SK-N-MC (cell line): ENCODE results near the gene GALNT7.
A peak's percentile ranks its signal among the peaks of the same experiment; 100 is the strongest.

Experiments used
- DNase-seq: peaks from one replicate; pipeline ENCODE4 v3.0.0-alpha.2; 2011; ENCODE audit warnings: low read depth, low spot score
- H3K27ac ChIP-seq: fragments of 200-600 bp; sonication (generic); 2 replicates; pipeline ENCODE4 v1.5.1; 2016; ENCODE audit warnings: mixed run types
- H3K36me3 ChIP-seq: fragments of 200-600 bp; sonication (generic); 2 replicates; pipeline ENCODE4 v1.6.1; 2017; ENCODE audit warnings: antibody characterized with exemption, low read length, mixed read lengths; ENCODE audit not compliant: insufficient read depth
- H3K4me3 ChIP-seq: fragments of 200-600 bp; sonication (generic); 2 replicates; pipeline ENCODE4 v1.5.1; 2016
- H3K9ac ChIP-seq: fragments of 200-600 bp; sonication (generic); 2 replicates; pipeline ENCODE4 v1.8.0; 2017; ENCODE audit warnings: mixed run types, mixed read lengths; ENCODE audit not compliant: insufficient read length
- H3K9me3 ChIP-seq: fragments of 200-600 bp; sonication (generic); 2 replicates; pipeline ENCODE4 v1.6.1; 2017; ENCODE audit warnings: low read depth, mild to moderate bottlenecking, antibody characterized with exemption, low read length, moderate library complexity, mixed read lengths
- EZH2 ChIP-seq: fragments of 200-600 bp; sonication (generic); IDR thresholded peaks from one replicate; pipeline ENCODE4 v1.6.1; 2017; ENCODE audit warnings: antibody characterized with exemption
- FOXP2 ChIP-seq: optimal IDR thresholded peaks from 2 replicates; pipeline ENCODE3; 2011; ENCODE audit warnings: mild to moderate bottlenecking, moderate library complexity; ENCODE audit not compliant: insufficient read depth; ENCODE audit errors: extremely low read length, control extremely low read depth
- POLR2AphosphoS5 ChIP-seq: IDR thresholded peaks from 2 replicates; pipeline ENCODE4 v1.6.1; 2012; ENCODE audit warnings: mild to moderate bottlenecking, low read depth, low read length, borderline replicate concordance

GALNT7 gene

GRCh38 chr4:173318240-173318639 lies 149.6 kb downstream of the GALNT7 start:
- Histone ChIP-seq H3K4me3 (no peak overlapping the region), H3K36me3 (peaks cover 44% of the 10 kb centered on the region), H3K27ac (peak overlapping the region; percentile 59), H3K9ac (no peak overlapping the region), H3K9me3 (no peaks in the 10 kb centered on the region)
- TF ChIP-seq EZH2: no peak
- TF ChIP-seq FOXP2: no peak
- no peak for TF ChIP-seq POLR2AphosphoS5
- no peak for DNase-seq

GRCh38 chr4:173318648-173319211 lies 150.1 kb downstream of the GALNT7 start:
- no peak for DNase-seq
- TF ChIP-seq FOXP2 (no peak), POLR2AphosphoS5 (no peak), EZH2 (no peak)
- H3K4me3 ChIP-seq: no peak overlapping the region
- H3K27ac ChIP-seq: peak overlapping the region; percentile 59; the same call in 1 of the 2 replicates
- H3K9ac ChIP-seq: no peak overlapping the region
- peaks cover 46% of the 10 kb centered on the region for H3K36me3 ChIP-seq
- no peaks in the 10 kb centered on the region for H3K9me3 ChIP-seq

DNA sequence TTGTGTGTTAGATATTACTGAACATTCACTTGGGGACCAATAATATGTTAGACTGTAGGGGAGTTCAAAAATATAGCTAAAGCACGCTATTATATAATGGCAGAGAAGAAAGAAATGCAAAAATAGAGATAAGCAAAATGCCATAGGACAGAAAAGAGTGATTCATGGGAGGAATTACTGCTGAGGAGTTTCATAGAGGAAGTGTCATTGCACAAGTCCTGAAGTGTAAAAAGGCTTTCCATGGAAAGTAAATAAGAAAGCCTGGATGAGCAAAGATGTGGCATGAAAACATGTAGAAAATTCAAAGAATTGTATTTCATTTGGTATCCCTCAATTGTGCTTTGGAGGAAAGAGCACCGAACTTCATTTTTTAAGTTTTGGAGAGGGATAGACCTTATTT lies 151.1 kb downstream of the GALNT7 start:
- peak overlapping the region; percentile 19; the same call in 1 of the 2 replicates for H3K4me3 ChIP-seq
- H3K9ac ChIP-seq: peak overlapping the region; percentile 1
- TF ChIP-seq FOXP2: no peak
- TF ChIP-seq POLR2AphosphoS5: no peak
- TF ChIP-seq EZH2: no peak
- no peak for DNase-seq
- peak overlapping the region; percentile 69 for H3K27ac ChIP-seq
- H3K36me3 ChIP-seq: peaks cover 45% of the 10 kb centered on the region
- no peaks in the 10 kb centered on the region for H3K9me3 ChIP-seq

- Histone ChIP-seq H3K27ac (peak overlapping the region; percentile 71), H3K36me3 (peaks cover 83% of the 10 kb centered on the region), H3K9me3 (no peaks in the 10 kb centered on the region), H3K4me3 (no peak overlapping the region), H3K9ac (no peak overlapping the region)
- TF ChIP-seq EZH2: no peak
- DNase-seq: no peak
Observed at GRCh38 chr4:173325007-173325736, 156.6 kb downstream of the GALNT7 start.

GRCh38 chr4:173328236-173328901 lies 159.8 kb downstream of the GALNT7 start:
- peak overlapping the region; percentile 58; the same call in 1 of the 2 replicates for H3K27ac ChIP-seq
- TF ChIP-seq EZH2 (no peak), FOXP2 (no peak), POLR2AphosphoS5 (no peak)
- DNase-seq: no peak
- no peaks in the 10 kb centered on the region for H3K9me3 ChIP-seq
- H3K36me3 ChIP-seq: peaks cover 92% of the 10 kb centered on the region
- no peak overlapping the region for H3K4me3 ChIP-seq
- H3K9ac ChIP-seq: no peak overlapping the region

DNA sequence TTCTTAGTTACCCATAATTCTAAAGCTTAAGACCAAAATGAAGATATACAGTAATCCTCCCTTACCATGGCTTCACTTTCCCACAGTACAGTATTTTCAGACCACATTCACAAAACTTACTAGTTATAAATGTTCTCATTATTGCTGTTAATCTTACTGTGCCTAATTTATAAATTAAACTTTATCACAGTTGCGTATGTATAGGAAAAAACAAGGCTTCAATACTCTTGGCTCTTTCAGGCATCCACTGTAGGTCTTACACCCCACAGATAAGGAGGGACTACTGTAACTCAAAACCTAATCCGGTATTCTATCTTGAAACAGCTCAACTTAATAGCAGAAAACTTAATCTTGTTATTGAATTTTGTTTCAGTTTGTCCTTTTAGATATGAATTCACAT lies 162.0 kb downstream of the GALNT7 start:
- TF ChIP-seq FOXP2 (no peak), POLR2AphosphoS5 (no peak), EZH2 (no peak)
- peak overlapping the region; percentile 46 for H3K4me3 ChIP-seq
- DNase-seq: no peak
- H3K36me3 ChIP-seq: peaks cover 78% of the 10 kb centered on the region
- H3K9ac ChIP-seq: no peak overlapping the region
- peak overlapping the region; percentile 77 for H3K27ac ChIP-seq
- no peaks in the 10 kb centered on the region for H3K9me3 ChIP-seq

- H3K9ac ChIP-seq: peak overlapping the region; percentile 99
- peak overlapping the region; percentile 96 for H3K4me3 ChIP-seq
- no peak for TF ChIP-seq POLR2AphosphoS5
- TF ChIP-seq EZH2: no peak
- no peak for TF ChIP-seq FOXP2
- H3K27ac ChIP-seq: 0 out of 2 replicates have a peak overlapping the region, but pooled peaks have one; percentile 7
- no peaks in the 10 kb centered on the region for H3K9me3 ChIP-seq
- DNase-seq: no peak
- peaks cover 64% of the 10 kb centered on the region for H3K36me3 ChIP-seq
Observed at GRCh38 chr4:173332021-173332487, 163.4 kb downstream of the GALNT7 start.

DNA sequence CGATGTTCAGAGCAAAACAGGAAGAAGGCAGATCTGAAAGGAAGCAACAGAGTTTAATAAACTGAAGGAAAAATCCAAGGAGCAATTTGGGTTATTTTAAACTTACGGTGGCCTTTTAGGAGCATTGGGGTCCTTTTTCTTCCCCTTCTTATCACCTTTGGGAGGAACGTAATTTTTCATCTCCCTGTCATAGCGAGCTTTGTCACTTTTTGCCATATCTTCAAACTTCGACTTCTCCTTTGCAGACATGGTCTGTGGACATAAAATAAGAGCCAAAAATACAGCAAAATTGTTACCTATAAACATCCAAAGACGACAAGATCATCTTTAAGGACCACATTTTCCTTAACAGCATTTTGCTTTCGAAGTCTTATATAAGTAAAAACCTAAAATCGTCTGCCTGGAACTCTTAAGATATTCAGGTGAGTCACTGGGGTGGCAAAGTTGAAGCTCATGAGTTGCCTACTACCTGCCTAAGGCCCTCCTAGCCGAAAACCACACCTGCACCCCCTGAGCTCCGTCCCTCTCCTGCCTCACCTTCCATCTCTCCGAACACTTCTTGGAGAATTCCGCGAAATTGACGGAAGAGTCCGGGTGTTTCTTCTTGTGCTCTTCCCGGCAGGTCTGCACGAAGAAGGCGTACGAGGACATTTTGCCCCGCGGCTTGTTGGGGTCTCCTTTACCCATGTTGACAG lies 164.5 kb downstream of the GALNT7 start:
- H3K27ac ChIP-seq: peak overlapping the region; percentile 93
- DNase-seq: no peak
- H3K9ac ChIP-seq: peak overlapping the region; percentile 99
- peaks cover 53% of the 10 kb centered on the region for H3K36me3 ChIP-seq
- peak overlapping the region; percentile 96 for H3K4me3 ChIP-seq
- no peak for TF ChIP-seq FOXP2
- TF ChIP-seq EZH2: no peak
- TF ChIP-seq POLR2AphosphoS5: no peak
- no peaks in the 10 kb centered on the region for H3K9me3 ChIP-seq
